Stromal cell of bone marrow (primary cell): ENCODE data around the gene ZNHIT3.
"Not testable (repeated sequence)": the region's sequence is repeated elsewhere in the genome, so short reads cannot be mapped to it uniquely, and the experiment has no call there.

ENCODE experiments used
- DNase-seq: peaks from one replicate; pipeline ENCODE4 v3.0.0-alpha.2; 2012; ENCODE audit warnings: low read depth

ZNHIT3 gene

DNA sequence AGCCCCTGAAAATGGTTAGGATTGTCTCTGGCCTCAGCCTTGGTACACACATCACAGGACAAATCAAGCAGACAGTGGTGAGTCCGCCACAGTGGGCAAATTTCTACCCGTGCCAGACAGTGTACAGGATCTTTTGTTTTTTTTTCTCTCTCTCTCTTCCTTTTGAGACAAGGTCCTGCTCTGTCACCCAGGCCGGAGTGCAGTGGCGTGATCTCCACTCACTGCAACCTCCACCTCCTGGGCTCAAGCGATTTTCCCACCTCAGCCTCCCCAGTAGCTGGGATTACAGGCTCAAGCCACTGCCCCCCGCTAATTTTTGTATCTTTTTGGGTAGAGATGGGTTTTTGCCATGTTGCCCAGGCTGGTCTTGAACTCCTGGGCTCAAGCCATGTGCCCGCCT lies 2.5 kb upstream of the ZNHIT3 start:
- DNase-seq, result not testable (repeated sequence)

DNA sequence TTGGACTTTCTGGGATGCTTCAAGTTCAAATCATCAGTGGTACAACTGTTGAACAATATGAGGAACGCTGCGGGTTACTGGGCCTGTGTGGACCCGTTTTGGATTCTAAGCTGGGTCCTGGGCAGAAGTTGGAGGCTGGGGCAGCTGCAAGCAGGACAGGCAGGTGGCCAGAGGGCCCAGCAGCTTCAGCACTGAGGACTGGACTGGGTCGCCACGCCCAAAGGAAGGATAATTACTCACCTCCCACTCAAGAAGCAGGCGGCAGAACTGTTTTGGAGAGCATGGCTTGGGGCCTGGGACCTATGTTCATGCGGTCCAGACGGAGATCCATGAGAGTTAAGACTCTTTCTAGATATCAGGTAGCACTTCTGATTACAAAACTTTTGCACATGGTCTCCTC lies 1.5 kb upstream of the ZNHIT3 start:
- DNase-seq, result no peak

DNA sequence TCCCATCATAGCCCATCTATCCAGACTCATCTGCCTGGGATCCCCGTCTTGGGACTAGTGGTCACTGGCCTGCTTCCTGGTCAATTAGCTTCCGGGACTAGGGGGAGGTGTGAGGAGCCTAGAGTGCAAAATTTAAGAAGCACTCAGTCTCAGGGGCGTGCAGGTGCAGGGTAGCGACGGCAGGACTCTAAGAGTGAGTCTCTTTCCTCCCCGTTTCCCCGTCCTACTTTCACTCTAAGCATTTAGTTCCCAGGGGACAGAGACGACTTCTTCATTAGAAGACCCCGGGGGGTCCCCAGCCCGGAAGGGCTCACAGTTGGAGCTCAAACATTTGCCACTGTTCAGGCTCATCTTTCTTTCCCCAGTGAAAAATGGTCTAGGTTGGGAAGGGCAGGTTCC lies 677 bp upstream of the ZNHIT3 start:
- DNase-seq, result no peak

DNA sequence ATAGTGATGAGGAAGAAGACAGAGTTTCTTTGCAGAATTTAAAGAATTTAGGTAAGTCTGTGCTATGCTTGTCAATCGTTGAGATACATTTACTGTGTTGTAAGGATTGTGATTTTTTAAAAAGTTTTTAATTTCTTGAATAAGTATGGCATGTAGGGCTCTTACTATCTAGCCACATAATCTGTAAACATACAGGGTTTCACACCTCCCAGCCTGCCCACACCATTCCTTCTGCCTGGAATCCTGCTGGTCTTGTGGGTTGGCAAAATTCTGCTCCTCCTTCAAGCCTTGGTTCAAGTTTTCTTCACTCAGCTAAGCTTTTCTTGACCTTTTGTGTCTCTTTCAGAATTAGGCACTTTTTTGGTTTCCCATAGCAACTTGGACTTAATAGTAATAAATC lies 7.5 kb downstream of the ZNHIT3 start:
- no peak for DNase-seq

DNA sequence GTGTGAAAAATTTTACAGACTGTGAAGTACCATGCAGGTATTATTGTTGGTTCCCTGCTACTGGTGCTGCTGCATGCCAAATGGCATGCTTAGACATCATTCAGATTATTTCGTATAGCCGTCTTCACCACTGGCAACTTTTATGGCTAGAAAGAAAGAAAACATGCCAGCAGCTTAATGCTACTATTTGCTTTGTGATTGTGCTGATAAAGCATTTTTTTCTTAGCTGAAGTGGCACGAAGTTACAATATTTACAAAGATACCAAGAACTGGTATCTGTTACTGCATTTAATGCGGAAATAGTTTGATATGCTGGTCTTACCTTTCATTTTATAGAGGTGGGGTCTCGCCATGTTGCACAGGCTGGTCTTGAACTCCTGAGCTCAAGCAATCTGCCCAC lies 8.2 kb downstream of the ZNHIT3 start:
- DNase-seq, result no peak

DNA sequence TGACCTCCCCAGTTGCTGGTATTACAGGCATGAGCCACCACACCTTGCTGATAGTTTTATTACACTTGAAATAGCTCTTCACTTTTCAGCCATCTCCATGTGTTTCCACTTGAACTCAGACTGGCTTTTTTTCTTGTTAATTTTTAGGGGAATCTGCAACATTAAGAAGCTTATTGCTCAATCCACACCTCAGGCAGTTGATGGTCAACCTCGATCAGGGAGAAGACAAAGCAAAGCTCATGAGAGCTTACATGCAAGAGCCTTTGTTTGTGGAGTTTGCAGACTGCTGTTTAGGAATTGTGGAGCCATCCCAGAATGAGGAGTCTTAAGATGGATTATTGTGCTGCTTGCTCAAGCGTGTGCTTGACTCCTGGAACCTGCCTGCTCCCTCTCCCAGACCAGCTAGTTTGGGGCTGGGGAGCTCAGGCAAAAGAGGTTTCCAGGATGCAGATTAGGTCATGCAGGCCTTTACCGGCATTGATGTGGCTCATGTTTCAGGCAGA lies 8.6 kb downstream of the ZNHIT3 start:
- DNase-seq, result no peak

DNA sequence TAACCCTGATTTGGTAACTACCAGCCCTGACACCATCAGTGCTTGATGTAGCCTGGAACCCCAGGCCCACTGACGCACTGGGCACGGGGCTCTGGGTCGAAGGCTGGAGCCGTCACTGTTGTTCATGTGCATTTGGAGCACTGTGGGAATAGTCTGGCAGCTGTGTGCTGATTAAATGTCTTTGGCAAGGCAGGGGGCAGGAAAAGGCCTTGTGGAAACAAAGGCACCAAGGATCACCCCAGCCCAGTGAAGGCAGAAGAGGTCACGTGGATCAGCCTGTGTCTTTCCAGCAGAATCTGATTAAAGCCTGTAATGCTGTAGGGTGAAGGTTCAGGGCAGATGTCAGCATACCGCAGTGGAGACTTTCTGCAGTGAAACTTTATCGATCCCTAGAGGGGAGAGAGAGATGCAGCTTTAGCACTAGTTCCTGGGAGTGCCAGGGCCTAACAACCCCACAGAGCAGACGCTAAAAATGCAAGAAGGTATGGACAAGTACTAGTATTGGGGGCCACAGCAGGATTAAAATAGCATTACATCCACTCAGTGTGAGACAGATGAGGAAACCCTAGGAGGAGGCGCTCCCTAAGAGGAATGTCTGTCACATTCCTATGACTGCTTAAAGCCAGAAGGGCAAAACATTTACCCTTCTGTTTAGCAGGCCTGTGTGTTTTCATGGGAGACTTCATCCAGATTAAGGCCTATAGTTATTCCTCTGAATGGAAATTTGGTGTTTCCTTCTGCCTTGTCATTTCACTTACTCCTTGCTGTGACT lies 9.7 kb downstream of the ZNHIT3 start:
- no peak for DNase-seq

DNA sequence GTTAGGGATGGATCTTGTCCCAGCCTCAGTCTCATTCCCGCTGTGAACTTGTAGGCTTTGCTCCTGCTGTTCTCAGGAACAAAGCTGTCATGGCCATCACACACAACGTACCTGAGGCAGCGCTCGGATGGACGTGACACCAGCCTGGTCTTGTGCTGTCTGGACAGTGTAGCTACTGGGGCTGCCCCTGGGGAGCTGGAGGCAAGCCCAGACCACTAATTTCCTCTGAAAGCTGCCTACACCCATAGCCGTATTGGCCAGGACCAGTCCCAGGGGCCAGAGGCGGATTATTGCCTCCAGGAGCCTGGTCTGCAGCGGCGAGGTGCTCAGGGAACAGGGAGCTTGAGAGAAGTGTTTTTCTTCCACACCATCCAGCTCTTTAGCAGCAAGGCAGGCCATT lies 11.7 kb downstream of the ZNHIT3 start:
- DNase-seq, result no peak

DNA sequence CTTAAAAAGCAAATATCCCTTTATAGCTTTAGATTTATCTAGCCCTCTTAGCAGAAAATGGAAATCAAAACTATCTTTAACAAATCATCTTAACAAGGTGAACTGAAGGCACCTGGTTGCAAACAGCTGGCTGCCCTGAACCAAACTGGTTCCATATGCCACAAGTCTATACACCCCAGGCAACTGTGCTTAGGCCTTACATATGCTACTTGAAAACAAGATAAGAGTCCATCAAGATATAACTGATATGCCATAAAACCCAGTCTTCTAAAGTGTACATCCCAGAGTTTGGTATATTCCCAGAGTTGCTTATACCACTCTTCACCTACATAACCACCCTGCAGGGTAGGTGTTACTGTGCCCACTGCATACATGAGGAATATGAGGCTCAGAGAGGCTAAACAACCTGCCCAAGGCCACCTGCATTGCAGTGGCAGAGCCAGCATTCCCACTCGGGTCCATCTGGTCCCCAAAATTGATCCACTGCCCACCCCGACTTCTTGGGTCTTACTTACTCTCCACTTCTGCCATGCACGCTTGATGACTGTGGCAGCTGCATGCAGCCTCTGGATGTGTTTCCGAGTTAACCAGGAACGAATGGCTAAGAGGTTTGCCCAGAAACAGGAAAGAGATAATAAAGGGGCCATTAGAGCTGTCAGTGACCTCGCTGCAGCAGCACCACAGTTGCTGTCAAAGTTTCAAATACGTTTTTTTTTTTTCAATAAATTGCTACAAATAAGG lies 12.2 kb downstream of the ZNHIT3 start:
- DNase-seq, result no peak

DNA sequence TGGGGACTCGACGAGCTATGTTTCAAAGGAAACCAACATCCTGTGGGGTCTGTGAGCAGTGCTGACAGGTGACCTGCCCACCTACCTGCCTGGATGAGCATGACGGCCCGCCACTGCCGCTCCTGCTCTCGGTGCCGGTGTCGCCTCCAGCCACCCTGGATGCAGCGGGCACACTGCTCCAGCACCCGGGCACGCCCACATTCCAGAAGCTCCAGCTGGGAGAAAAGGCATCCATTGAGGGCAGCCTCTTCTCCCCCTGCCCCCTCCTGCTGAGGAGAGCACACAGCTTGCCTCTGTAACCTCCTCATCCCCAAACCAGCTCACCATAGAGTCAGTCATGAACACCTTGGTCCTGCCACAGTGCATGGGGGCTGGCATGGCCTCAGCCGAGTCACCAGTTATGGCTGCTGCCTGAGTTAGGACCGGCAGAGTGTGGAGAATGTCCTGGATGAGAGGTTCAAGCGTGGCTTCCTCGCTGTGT lies 14.3 kb downstream of the ZNHIT3 start:
- no peak for DNase-seq

DNA sequence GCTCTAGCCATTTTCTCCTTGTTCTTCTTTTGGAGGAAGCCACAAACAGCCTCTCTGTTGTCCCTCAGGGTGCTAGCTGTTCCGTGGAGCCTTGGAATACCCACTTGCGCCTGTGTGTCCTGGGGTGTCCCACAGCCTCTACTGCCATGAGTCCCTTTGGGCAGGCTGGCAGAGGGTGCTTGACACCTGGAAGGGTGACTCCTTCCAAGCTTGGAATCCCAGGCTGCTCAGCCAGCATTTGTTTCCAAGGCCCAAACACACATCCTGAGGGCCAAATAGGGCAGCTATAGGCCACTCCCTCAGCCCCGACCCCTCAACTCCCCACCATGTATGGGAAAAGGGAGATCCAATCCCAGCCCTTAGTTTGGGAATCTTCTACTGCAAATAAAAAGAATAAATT lies 14.9 kb downstream of the ZNHIT3 start:
- no peak for DNase-seq

DNA sequence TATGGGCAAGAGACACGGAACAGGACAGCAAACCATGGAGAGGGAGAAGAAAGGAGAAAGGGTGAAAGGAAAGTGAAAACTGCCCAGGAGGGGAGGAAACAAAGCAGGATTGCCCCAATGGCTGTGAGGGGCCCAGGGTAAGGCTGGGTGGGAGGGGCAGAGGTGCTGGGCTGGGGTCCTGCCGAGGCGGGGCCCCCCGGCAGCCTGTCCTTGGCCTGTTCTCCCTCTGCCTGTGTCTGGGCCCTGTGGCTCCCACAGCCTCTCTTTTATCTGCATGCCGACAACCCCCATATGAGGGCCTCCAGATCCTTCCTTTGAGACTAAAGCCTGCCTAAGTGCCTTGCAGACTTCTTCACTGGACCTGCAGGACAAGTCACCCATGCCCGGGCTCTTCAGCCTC lies 15.5 kb downstream of the ZNHIT3 start:
- no peak for DNase-seq

DNA sequence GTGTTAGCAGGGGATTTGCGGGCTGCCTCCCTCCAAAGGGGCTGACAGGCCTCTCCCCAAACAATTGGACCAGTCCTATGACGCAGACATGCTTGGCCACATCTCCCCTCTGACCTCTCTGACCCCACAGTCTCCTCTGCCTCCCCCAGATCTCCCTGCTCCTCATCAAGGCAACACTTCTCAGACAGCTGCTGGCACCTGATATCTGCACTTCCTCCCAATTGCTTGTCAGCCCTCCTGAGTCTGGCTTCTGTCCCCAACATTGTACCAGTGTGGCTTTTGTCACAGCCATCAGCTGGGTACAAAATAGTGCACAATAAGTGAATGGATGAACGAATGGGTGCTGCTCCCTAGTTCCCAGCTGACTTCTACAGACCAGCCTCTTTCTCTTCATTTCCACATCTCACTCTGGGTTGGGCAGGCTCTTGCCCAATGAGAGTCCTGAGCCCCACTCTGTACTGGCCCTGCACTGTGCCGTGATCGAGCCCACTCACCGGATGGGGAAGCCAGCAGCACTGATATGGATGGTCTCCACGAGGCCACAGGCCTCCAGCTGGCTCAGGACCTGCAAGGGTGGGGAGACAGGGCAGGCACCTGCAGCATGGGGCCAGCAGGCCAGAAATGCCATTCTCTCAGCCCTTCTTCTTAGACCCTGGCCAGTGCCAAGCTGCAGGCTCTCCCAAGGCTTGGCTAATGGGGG lies 17.1 kb downstream of the ZNHIT3 start:
- no peak for DNase-seq

DNA sequence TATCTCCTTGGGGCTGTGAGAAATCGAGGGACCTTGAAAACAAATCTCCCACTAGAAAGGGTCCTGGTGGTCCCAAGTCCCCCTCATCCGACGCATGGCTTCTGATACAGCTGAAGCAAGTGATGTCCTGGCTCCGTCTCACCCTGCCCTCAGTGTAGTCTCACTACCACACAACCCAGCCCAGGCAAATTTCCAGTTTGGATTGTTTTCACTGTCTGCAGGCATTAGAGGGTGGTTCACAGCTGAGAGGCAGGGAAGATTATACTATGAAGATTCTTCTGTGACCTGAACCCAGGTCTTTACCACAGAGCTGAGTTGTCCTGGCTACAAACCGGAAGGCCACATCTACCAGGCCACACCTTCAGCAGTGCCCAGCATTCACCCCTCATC lies 17.7 kb downstream of the ZNHIT3 start:
- no peak for DNase-seq

DNA sequence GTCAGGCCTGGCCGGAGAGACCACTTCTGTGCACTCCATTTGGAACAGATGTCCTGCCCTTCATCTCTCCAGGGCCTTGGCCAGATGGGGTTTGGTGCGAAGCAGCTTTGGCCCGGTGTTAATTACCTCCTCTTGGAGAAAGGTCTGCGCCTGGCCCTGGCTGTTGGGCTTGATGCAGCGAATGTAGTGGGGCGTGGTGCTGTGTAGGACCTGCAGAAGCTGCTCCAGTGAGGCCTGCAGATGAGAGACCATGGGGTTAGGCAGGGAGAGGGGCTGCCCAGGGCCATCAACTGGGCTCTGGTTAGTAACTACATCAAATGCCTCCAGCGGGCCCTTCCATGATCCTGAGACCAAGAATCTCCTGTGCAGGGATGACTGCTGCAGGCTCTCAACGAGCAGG lies 18.7 kb downstream of the ZNHIT3 start:
- no peak for DNase-seq

DNA sequence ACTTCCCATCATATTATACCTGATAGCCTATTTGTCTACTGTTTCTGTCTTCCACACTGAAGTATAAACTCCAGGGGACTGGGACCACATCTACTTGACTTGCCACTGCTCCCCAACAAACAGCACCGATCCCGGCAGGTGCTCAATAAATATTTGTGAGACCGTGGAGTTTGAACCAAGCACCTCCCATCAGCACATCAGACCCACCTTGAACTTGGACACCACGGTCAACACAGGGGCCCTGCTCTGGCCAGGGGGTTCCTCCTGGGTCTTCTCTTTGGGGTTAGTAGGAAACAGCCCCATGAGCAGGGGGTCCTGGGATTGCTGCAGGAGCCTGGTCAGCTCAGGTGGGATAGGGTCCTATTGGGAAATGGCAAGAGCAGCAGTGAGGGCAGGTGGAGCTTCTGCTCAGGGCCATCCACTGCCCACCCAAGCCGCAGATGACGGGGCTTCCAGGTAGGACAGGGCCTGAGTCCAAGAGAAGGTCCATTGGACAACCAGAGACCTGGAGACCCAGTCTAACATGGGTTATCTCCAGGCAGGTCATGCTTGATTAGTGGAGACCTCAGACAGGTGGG lies 19.9 kb downstream of the ZNHIT3 start:
- no peak for DNase-seq

DNA sequence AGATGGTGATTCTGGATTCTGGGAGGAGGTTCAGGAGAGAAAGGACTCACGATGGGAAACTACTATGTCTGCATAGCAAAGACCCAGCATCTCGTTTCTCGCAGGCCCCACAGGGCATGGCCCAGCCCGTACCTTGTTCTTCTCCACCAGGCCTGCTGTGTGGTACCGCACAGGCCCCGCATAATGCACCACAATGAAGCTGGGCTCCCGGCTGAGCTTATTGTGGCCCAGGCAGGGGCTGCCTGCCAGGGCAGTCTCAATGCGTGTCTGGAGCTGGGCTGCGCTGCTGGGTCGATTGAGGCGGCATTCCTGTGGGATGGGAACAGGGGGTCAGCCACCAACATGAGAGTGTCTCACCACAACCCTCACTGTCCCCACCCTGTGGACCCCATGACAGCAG lies 20.4 kb downstream of the ZNHIT3 start:
- DNase-seq, result no peak

DNA sequence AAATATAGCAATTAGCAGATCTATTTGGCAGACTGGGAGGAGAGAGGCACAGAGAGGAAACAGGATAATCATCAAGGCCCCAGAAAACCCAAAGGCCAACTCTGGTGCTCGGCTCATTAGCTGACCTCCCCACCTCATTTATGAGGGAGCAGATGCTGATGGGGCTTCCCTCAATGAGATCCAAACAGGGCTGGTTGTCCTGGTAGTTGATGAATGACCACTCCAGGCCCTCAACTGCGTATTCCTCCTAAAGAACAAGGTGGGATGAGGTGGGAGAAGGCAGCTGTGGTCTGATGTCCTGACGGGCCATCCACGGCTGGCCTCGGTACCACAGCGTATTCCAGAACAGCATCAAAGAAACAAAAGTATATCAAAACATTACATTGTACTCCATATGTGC lies 20.8 kb downstream of the ZNHIT3 start:
- no peak for DNase-seq

DNA sequence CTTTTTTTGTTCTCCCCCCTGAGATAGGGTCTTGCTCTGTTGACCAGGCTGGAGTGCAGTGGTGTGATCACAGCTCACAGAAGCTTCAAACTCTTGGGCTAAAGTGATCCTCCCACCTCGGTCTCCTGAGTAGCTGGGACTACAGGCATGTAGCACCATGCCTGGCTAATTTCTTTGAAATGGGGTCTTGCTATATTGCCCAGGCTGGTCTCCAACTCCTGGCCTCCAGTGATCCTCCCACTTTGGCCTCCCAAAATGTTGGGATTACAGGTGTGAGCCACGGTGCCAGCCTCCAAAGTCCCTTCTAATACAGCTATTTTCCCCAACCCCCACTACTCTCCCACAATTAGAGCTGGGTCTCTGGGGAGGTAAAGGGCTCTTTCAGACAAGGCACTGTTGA lies 22.0 kb downstream of the ZNHIT3 start:
- not testable (repeated sequence) for DNase-seq

DNA sequence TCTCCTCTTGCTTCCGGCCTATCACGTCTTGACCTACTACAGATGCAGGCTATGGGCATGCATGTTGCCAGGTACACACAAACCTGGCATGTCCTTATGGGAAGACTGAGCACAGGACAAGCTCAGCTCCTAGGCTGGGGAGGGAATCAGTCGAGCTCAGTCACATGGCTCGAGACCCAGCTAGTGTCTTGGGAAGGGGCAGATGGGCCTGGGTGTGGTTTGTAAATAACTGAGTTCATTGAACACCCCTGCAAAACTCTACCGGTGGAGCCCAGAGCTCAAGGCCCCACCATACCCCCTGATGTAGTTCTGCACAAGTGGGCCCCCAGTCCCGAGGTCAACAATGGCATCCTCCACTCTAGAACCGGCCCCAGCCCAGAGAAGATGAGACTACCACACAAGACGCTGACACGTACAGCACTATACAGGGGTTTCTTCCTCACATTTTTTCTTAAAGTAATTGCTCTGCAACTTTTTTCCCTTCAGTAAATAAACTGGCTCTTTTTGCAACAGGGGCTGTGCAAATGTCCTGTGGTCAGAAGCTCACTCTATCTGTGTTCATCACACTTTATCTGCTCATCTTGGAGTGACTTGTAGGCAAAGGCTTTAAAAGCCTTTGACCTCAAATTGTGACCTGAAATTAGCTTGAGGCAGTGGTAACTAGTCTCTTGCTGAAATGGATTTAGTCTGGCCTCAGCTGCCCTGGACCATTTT lies 22.9 kb downstream of the ZNHIT3 start:
- no peak for DNase-seq

DNA sequence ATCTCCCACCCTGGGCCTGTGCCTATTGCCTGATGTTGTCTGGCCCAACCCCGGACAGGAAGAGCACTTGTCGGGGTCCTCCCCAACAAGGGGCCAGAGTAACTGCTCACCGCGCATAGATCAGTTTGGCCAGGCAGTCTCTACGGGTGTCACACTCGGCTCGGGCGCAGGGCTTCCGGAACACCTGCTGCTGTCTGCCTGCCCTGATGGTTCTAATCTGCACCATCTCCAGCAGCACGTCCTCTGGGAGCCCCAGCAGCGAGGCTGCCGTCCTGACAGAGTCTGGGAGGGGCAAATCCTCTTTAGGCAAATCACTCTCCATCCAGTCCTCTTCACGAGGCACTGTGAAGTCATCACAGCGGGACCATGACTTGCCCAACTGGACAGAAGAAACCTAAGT lies 24.2 kb downstream of the ZNHIT3 start:
- DNase-seq, result no peak

DNA sequence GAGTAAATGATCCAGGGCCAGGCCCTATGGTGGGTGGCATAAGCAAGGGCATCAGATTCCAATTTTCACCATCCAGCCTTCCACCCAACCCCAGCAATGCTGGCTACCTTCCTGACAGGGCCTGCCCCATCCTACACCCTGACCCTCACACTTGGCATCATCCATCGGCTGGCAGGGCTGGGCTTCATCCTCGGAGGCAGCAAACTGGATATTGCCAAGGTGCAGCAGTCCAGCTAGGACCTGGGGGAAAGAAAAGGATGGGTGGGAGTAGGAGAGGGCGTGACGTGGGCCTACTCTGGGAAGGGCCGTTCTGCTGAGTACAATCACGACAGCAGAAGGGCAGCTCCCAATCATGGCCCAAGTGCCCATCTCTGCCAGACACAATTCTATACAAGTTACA lies 24.7 kb downstream of the ZNHIT3 start:
- DNase-seq, result no peak
